A673 (cell line): Measurements from ENCODE around the gene CLSTN2. TPM values are rescaled to one million over a fixed set of nuclear protein-coding genes. Genes with fewer than 3 reads are reported as not detected.

Source experiments
- BruUV-seq: library from RNA; stranded (reverse); fragments of 400-500 nt; replicated peaks from 2 replicates; lab custom pipeline; 2021; lab: Mats Ljungman, UMichigan
- CTCF ChIA-PET: fragments of 300-600 bp; sonication (Branson Sonifier 250); formaldehyde crosslinking; loops from one replicate; lab custom pipeline; 2022; ENCODE audit warnings: antibody characterized with exemption; lab: Charles Lee
- POLR2A ChIA-PET: fragments of 300-600 bp; sonication (Branson Sonifier 250); formaldehyde crosslinking; loops from one replicate; lab custom pipeline; 2022; ENCODE audit warnings: antibody characterized with exemption; ENCODE audit not compliant: low non-redundant PET; lab: Charles Lee
- DNase-seq: peaks from one replicate; pipeline ENCODE4 v3.0.0-alpha.2; 2015; ENCODE audit warnings: low spot score
- H3K27ac ChIP-seq: fragments of 200-600 bp; sonication (generic); 2 replicates; pipeline ENCODE4 v1.5.1; 2016; ENCODE audit warnings: mixed run types, low read depth, mild to moderate bottlenecking, mixed read lengths, antibody characterized with exemption, low read length; ENCODE audit not compliant: poor library complexity, severe bottlenecking
- H3K27me3 ChIP-seq: fragments of 200-600 bp; sonication (generic); replicated peaks from 2 replicates; pipeline ENCODE4 v1.6.1; 2017; ENCODE audit warnings: mixed run types, low read depth, mild to moderate bottlenecking, mixed read lengths, antibody characterized with exemption, low read length; ENCODE audit not compliant: insufficient read depth, poor library complexity
- H3K36me3 ChIP-seq: fragments of 200-600 bp; sonication (generic); 2 replicates; pipeline ENCODE4 v1.6.1; 2016; ENCODE audit warnings: mixed run types, mild to moderate bottlenecking, mixed read lengths, antibody characterized with exemption, low read length; ENCODE audit not compliant: insufficient read depth, poor library complexity, severe bottlenecking
- H3K4me1 ChIP-seq: fragments of 200-600 bp; sonication (generic); 2 replicates; pipeline ENCODE4 v1.6.1; 2017; ENCODE audit warnings: mixed run types, mild to moderate bottlenecking, mixed read lengths, antibody characterized with exemption, low read length; ENCODE audit not compliant: insufficient read depth, poor library complexity, severe bottlenecking
- H3K4me3 ChIP-seq: fragments of 200-600 bp; sonication (generic); 2 replicates; pipeline ENCODE4 v1.5.1; 2016; ENCODE audit warnings: low read depth, mixed run types, mild to moderate bottlenecking, mixed read lengths, low read length; ENCODE audit not compliant: poor library complexity, severe bottlenecking
- H3K9me3 ChIP-seq: fragments of 200-600 bp; sonication (generic); 2 replicates; pipeline ENCODE4 v1.6.1; 2016; ENCODE audit warnings: mixed run types, low read depth, mild to moderate bottlenecking, mixed read lengths, antibody characterized with exemption, low read length; ENCODE audit not compliant: poor library complexity, severe bottlenecking
- EZH2 ChIP-seq: fragments of 200-600 bp; sonication (generic); IDR thresholded peaks from 2 replicates; pipeline ENCODE4 v1.6.1; 2017; ENCODE audit warnings: borderline replicate concordance, low read depth, mild to moderate bottlenecking, mixed read lengths, antibody characterized with exemption, low read length; ENCODE audit not compliant: poor library complexity, severe bottlenecking
- intact Hi-C: fragments of 100-400 bp; cut with micrococcal nuclease; formaldehyde crosslinking; loops from one replicate; pipeline ENCODE4 v1.10.0; 2022; ENCODE audit not compliant: unreplicated experiment
- total RNA-seq: library from RNA; stranded (reverse); gene quantifications from 2 replicates; pipeline ENCODE4 v1.2.3, GENCODE V29; 2021
- TF ChIP-seq, protein P1 (sequence below): fragments of 300-800, 200-600 bp; sonication (generic); conservative IDR thresholded peaks from 2 replicates; pipeline ENCODE4 v1.5.1; 2017; ENCODE audit warnings: low read depth, mild to moderate bottlenecking, antibody characterized with exemption, low read length, moderate library complexity, mixed read lengths

Gene CLSTN2
- total RNA-seq, 1 experiment from 2014 or later: 50.7 TPM

DNA sequence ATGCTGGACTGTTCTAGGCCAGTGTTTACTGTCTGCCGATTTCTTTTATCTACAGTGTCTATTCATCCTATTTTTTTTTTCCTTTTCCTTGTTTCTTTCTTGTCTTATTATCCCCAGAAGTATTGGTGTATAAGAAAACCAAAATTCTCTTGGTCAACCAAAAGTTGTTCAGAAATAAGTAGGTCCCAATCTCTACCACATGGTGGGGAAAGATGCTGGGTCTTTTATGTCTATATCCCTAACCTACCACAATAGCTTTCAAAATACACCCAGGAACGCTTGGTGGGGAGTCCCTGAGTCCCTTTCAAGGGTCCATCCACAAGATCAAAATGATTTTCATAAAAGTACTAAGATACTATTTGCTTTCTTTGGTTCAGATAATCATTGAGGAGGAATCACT, 225.6 kb downstream of the CLSTN2 start:
- no TSS peak for BruUV-seq
- Histone ChIP-seq H3K9me3 (no peaks in the 10 kb centered on the region), H3K27me3 (no peaks in the 10 kb centered on the region), H3K36me3 (no peaks in the 10 kb centered on the region), H3K4me3 (no peak overlapping the region), H3K4me1 (no peaks in the 10 kb centered on the region), H3K27ac (no peak overlapping the region)
- ChIA-PET CTCF (no interaction called here), POLR2A (no interaction called here)
- intact Hi-C loops: no loop called here
- DNase-seq: no peak
- TF ChIP-seq, protein P1, sequence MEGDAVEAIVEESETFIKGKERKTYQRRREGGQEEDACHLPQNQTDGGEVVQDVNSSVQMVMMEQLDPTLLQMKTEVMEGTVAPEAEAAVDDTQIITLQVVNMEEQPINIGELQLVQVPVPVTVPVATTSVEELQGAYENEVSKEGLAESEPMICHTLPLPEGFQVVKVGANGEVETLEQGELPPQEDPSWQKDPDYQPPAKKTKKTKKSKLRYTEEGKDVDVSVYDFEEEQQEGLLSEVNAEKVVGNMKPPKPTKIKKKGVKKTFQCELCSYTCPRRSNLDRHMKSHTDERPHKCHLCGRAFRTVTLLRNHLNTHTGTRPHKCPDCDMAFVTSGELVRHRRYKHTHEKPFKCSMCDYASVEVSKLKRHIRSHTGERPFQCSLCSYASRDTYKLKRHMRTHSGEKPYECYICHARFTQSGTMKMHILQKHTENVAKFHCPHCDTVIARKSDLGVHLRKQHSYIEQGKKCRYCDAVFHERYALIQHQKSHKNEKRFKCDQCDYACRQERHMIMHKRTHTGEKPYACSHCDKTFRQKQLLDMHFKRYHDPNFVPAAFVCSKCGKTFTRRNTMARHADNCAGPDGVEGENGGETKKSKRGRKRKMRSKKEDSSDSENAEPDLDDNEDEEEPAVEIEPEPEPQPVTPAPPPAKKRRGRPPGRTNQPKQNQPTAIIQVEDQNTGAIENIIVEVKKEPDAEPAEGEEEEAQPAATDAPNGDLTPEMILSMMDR: no peak

DNA sequence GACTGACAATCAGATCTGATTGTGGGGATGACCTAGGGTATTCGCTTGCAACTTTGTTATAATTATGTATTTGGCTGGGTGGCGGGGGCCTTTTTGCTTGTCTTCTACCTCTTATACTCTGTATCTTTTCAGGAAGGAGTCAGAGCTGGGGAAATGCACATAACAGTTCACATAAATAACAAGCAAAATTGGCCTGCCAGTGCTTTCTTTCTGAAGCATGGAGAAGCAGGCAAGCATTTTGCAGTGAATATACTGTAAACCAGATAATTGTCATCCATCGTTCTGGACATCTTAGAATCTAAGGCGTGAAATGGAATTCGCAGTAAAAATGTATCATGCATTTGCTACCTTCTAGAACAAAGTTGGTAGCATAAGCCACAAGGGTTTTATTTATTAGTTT, 227.6 kb downstream of the CLSTN2 start:
- CTCF ChIA-PET: no interaction called here

DNA sequence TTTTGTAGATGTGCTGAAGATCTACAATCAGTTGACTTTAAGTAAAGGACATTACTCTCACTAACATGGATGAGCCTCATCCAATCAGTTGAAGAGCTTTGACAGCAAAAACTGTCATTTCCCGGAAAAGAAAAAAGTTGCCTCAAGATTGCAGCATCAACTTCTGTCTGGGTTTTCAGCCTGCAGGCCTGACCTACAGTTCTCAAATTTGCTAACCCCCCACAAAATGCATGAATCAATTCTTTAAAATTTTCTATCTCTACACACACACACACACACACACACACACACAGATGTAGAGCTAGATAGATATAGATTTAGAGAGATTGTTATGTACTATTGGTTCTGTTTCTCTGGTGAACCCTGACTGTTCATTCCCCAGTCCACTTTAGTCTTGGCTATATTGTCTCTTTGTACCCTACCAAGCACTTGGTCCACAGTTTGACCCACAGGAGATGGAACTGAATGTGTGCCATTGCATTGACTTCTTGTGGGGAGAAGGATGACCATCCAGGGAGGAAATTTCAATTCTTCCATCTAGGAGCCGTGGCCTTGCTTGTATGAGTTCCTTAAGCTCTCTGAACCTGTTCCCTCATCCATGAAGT, 228.3 kb downstream of the CLSTN2 start:
- DNase-seq: no peak
- H3K36me3 ChIP-seq: no peaks in the 10 kb centered on the region
- no peaks in the 10 kb centered on the region for H3K9me3 ChIP-seq
- CTCF ChIA-PET: no interaction called here
- BruUV-seq: no TSS peak
- no peaks in the 10 kb centered on the region for H3K27me3 ChIP-seq
- intact Hi-C loops: no loop called here
- POLR2A ChIA-PET: no interaction called here
- no peak overlapping the region for H3K4me3 ChIP-seq
- TF ChIP-seq, protein P1: no peak
- TF ChIP-seq EZH2: no peak
- H3K4me1 ChIP-seq: no peaks in the 10 kb centered on the region
- no peak overlapping the region for H3K27ac ChIP-seq

More for the DNA sequence above, 227.6 kb downstream of the CLSTN2 start:
- H3K4me3 ChIP-seq: no peak overlapping the region
- H3K27me3 ChIP-seq: no peaks in the 10 kb centered on the region
- no peak overlapping the region for H3K27ac ChIP-seq
- TF ChIP-seq EZH2: no peak
- TF ChIP-seq, protein P1: no peak
- intact Hi-C loops: no loop called here
- H3K9me3 ChIP-seq: no peaks in the 10 kb centered on the region
- H3K4me1 ChIP-seq: no peaks in the 10 kb centered on the region
- POLR2A ChIA-PET: no interaction called here
- no peak for DNase-seq
- H3K36me3 ChIP-seq: no peaks in the 10 kb centered on the region
- BruUV-seq: no TSS peak
